Spinal cord (tissue), 10 donors: ENCODE measurements around the gene CARS1. TPM values are rescaled to one million over a fixed set of nuclear protein-coding genes. Genes with fewer than 3 reads are reported as not detected.

ENCODE experiments used
- DNase-seq, 6 donors: peaks; one replicate each; pipeline versions ENCODE4 v3.0.0 to v3.0.0-alpha.2; 2013 to 2015; ENCODE audit warnings: low spot score in 6 of 6, low read depth in 4 of 6
- H3K27ac ChIP-seq: one replicate; pipeline ENCODE4 v1.5.1; 2013; ENCODE audit warnings: low read depth, low read length, control low read depth
- H3K27me3 ChIP-seq: one replicate; pipeline ENCODE4 v1.6.1; 2013; ENCODE audit warnings: low read length; ENCODE audit not compliant: control insufficient read depth, insufficient read depth
- H3K36me3 ChIP-seq: one replicate; pipeline ENCODE4 v1.6.1; 2013; ENCODE audit warnings: low read length; ENCODE audit not compliant: control insufficient read depth, insufficient read depth
- H3K4me1 ChIP-seq: one replicate; pipeline ENCODE4 v1.6.1; 2013; ENCODE audit warnings: low read length; ENCODE audit not compliant: control insufficient read depth, insufficient read depth
- H3K4me3 ChIP-seq: one replicate; pipeline ENCODE4 v1.5.1; 2013; ENCODE audit warnings: low read depth, low read length, control low read depth
- H3K9me3 ChIP-seq: one replicate; pipeline ENCODE4 v1.6.1; 2013; ENCODE audit warnings: low read length; ENCODE audit not compliant: control insufficient read depth, insufficient read depth
- WGBS: methylation state at CpG from one replicate; pipeline ENCODE4 v1.1.5; 2013; ENCODE audit warnings: missing lambda C conversion rate; ENCODE audit not compliant: insufficient coverage; 5-methylcytosine and 5-hydroxymethylcytosine counted together
- polyA plus RNA-seq, 2 donors: library from polyadenylated mRNA; unstranded; fragments of 120-200 nt; gene quantifications; one replicate each; pipeline ENCODE4 v1.2.1, GENCODE V29; 2013; ENCODE audit not compliant: insufficient read length in 2 of 2
- total RNA-seq, 2 donors: library from RNA; depleted of rRNA in 1 of 2; stranded (reverse); fragments of 120-200 nt in 1 of 2; fragments of >200 nt in 1 of 2; gene quantifications; one replicate each; pipeline versions ENCODE4 v1.2.3 to v1.2.4, GENCODE V29; 2013 to 2014
- donor health status: healthy.

Gene CARS1
- total and polyA plus RNA-seq, 4 donors: 28.5 to 54.6 (median 44.3) TPM

GRCh38 chr11:2968341-2968900, 88.8 kb downstream of the CARS1 start:
- Histone ChIP-seq H3K4me3 (no peak overlapping the region), H3K9me3 (no peaks in the 10 kb centered on the region), H3K4me1 (no peaks in the 10 kb centered on the region), H3K27ac (no peak overlapping the region), H3K36me3 (peaks cover 74% of the 10 kb centered on the region), H3K27me3 (no peaks in the 10 kb centered on the region)
- DNase-seq: no peak
- 76% methylated on average over 4 of the region's 6 CpGs for WGBS

GRCh38 chr11:2964782-2965181, 92.4 kb downstream of the CARS1 start:
- DNase-seq: no peak
- Histone ChIP-seq H3K9me3 (no peaks in the 10 kb centered on the region), H3K4me3 (no peak overlapping the region), H3K4me1 (no peaks in the 10 kb centered on the region), H3K27me3 (no peaks in the 10 kb centered on the region), H3K27ac (no peak overlapping the region), H3K36me3 (peaks cover 71% of the 10 kb centered on the region)
- WGBS: 82% methylated on average over 2 of the region's 4 CpGs

GRCh38 chr11:2963761-2964160, 93.5 kb downstream of the CARS1 start:
- 89% methylated on average over 5 of the region's 6 CpGs for WGBS

GRCh38 chr11:2963112-2963754, 94.0 kb downstream of the CARS1 start:
- no peak overlapping the region for H3K4me3 ChIP-seq
- no peaks in the 10 kb centered on the region for H3K9me3 ChIP-seq
- no peak for DNase-seq
- WGBS: 94% methylated on average over 7 of the region's 7 CpGs
- peaks cover 63% of the 10 kb centered on the region for H3K36me3 ChIP-seq
- no peaks in the 10 kb centered on the region for H3K27me3 ChIP-seq
- no peak overlapping the region for H3K27ac ChIP-seq
- no peaks in the 10 kb centered on the region for H3K4me1 ChIP-seq

More at GRCh38 chr11:2963761-2964160, 93.5 kb downstream of the CARS1 start:
- DNase-seq: no peak
- Histone ChIP-seq H3K4me1 (no peaks in the 10 kb centered on the region), H3K27me3 (no peaks in the 10 kb centered on the region), H3K27ac (no peak overlapping the region), H3K4me3 (no peak overlapping the region), H3K36me3 (peaks cover 64% of the 10 kb centered on the region), H3K9me3 (no peaks in the 10 kb centered on the region)

GRCh38 chr11:2961080-2961479, 96.1 kb downstream of the CARS1 start:
- 71% methylated on average over 3 of the region's 5 CpGs for WGBS

GRCh38 chr11:2960139-2960538, 97.1 kb downstream of the CARS1 start:
- no peaks in the 10 kb centered on the region for H3K27me3 ChIP-seq
- no peak overlapping the region for H3K27ac ChIP-seq
- H3K4me1 ChIP-seq: no peaks in the 10 kb centered on the region
- H3K4me3 ChIP-seq: no peak overlapping the region
- WGBS: 100% methylated on average over 3 of the region's 7 CpGs
- peaks cover 50% of the 10 kb centered on the region for H3K36me3 ChIP-seq
- no peak for DNase-seq
- H3K9me3 ChIP-seq: no peaks in the 10 kb centered on the region

More at GRCh38 chr11:2961080-2961479, 96.1 kb downstream of the CARS1 start:
- no peak for DNase-seq
- H3K36me3 ChIP-seq: peaks cover 55% of the 10 kb centered on the region
- no peaks in the 10 kb centered on the region for H3K4me1 ChIP-seq
- no peaks in the 10 kb centered on the region for H3K27me3 ChIP-seq
- H3K9me3 ChIP-seq: no peaks in the 10 kb centered on the region
- H3K27ac ChIP-seq: no peak overlapping the region
- no peak overlapping the region for H3K4me3 ChIP-seq

- no peak for DNase-seq
- 100% methylated on average over 3 of the region's 3 CpGs for WGBS
- Histone ChIP-seq H3K27ac (no peak overlapping the region), H3K4me1 (no peaks in the 10 kb centered on the region), H3K27me3 (no peaks in the 10 kb centered on the region), H3K4me3 (no peak overlapping the region), H3K36me3 (peaks cover 49% of the 10 kb centered on the region), H3K9me3 (no peaks in the 10 kb centered on the region)
These were observed 99.0 kb downstream of the CARS1 start for GRCh38 chr11:2958251-2958650.

GRCh38 chr11:2955906-2956476, 101.2 kb downstream of the CARS1 start:
- Histone ChIP-seq H3K27me3 (no peaks in the 10 kb centered on the region), H3K4me3 (no peak overlapping the region)

GRCh38 chr11:2954263-2954662, 103.0 kb downstream of the CARS1 start:
- no peaks in the 10 kb centered on the region for H3K27me3 ChIP-seq
- H3K4me3 ChIP-seq: no peak overlapping the region
- H3K9me3 ChIP-seq: no peaks in the 10 kb centered on the region
- DNase-seq: no peak
- peaks cover 59% of the 10 kb centered on the region for H3K36me3 ChIP-seq
- H3K27ac ChIP-seq: no peak overlapping the region
- no peaks in the 10 kb centered on the region for H3K4me1 ChIP-seq
- WGBS: 100% methylated on average over 1 of the region's 6 CpGs

More at GRCh38 chr11:2955906-2956476, 101.2 kb downstream of the CARS1 start:
- no peak for DNase-seq
- WGBS: 65% methylated on average over 6 of the region's 6 CpGs
- H3K36me3 ChIP-seq: peaks cover 56% of the 10 kb centered on the region
- no peaks in the 10 kb centered on the region for H3K4me1 ChIP-seq
- no peaks in the 10 kb centered on the region for H3K9me3 ChIP-seq
- no peak overlapping the region for H3K27ac ChIP-seq

GRCh38 chr11:2952290-2952689, 104.9 kb downstream of the CARS1 start:
- peaks cover 62% of the 10 kb centered on the region for H3K36me3 ChIP-seq
- H3K9me3 ChIP-seq: no peaks in the 10 kb centered on the region
- no peaks in the 10 kb centered on the region for H3K27me3 ChIP-seq
- no peak overlapping the region for H3K27ac ChIP-seq
- H3K4me1 ChIP-seq: no peaks in the 10 kb centered on the region
- DNase-seq: no peak
- no peak overlapping the region for H3K4me3 ChIP-seq
- WGBS: 89% methylated on average over 6 of the region's 6 CpGs
